ENCODE data around the gene MRPS18A. TPM values are rescaled to one million over a fixed set of nuclear protein-coding genes. Genes with fewer than 3 reads are reported as not detected.

Gene MRPS18A
- total RNA-seq, 1 donor from 2014 or later: 79.5 TPM

- FAIRE-seq (no peak), DNase-seq (ENCODE audit: low read depth) (no peak)
- H3K4me3 ChIP-seq (ENCODE audit: low read depth, low read length): no peak overlapping the region
- H3K27me3 ChIP-seq (ENCODE audit: control insufficient read depth, insufficient read depth, low read length): no peaks in the 10 kb centered on the region
- TF ChIP-seq CTCF (IDR thresholded peaks at IDR 0.05; ENCODE audit: insufficient read depth, low read length, severe bottlenecking): no peak
- H3K36me3 ChIP-seq (ENCODE audit: control insufficient read depth, insufficient read depth, low read length): no peaks in the 10 kb centered on the region
Observed at GRCh38 chr6:43648248-43648647, 39.3 kb downstream of the MRPS18A start.

- DNase-seq (ENCODE audit: low read depth) (no peak), FAIRE-seq (no peak)
- TF ChIP-seq CTCF (IDR thresholded peaks at IDR 0.05; ENCODE audit: insufficient read depth, low read length, severe bottlenecking): no peak
- Histone ChIP-seq H3K4me3 (ENCODE audit: low read depth, low read length) (no peak overlapping the region), H3K27me3 (ENCODE audit: control insufficient read depth, insufficient read depth, low read length) (no peaks in the 10 kb centered on the region), H3K36me3 (ENCODE audit: control insufficient read depth, insufficient read depth, low read length) (no peaks in the 10 kb centered on the region)
Observed at GRCh38 chr6:43647613-43648012, 40.0 kb downstream of the MRPS18A start.

GRCh38 chr6:43645613-43645964 lies 42.0 kb downstream of the MRPS18A start:
- no peaks in the 10 kb centered on the region for H3K36me3 ChIP-seq (ENCODE audit: control insufficient read depth, insufficient read depth, low read length)
- no peaks in the 10 kb centered on the region for H3K27me3 ChIP-seq (ENCODE audit: control insufficient read depth, insufficient read depth, low read length)
- TF ChIP-seq CTCF (IDR thresholded peaks at IDR 0.05; ENCODE audit: insufficient read depth, low read length, severe bottlenecking): no peak
- DNase-seq (ENCODE audit: low read depth) (no peak), FAIRE-seq (no peak)
- peak overlapping the region; percentile 34 for H3K4me3 ChIP-seq (ENCODE audit: low read depth, low read length)

- H3K36me3 ChIP-seq (ENCODE audit: control insufficient read depth, insufficient read depth, low read length): peaks cover 3% of the 10 kb centered on the region
- H3K27me3 ChIP-seq (ENCODE audit: control insufficient read depth, insufficient read depth, low read length): no peaks in the 10 kb centered on the region
- no peak for TF ChIP-seq CTCF (IDR thresholded peaks at IDR 0.05; ENCODE audit: insufficient read depth, low read length, severe bottlenecking)
- H3K4me3 ChIP-seq (ENCODE audit: low read depth, low read length): peak within 1 kb of the TSS; percentile 34
- DNase-seq (ENCODE audit: low read depth) (peak; percentile 49), FAIRE-seq (no peak)
Observed at GRCh38 chr6:43644940-43645612, 42.5 kb downstream of the MRPS18A start, which contains the start of gene RSPH9. Gene RSPH9 (plus strand): TSS chr6:43645036. CDS start chr6:43645099, 63 bp downstream.

GRCh38 chr6:43639984-43640800 lies 47.4 kb downstream of the MRPS18A start:
- Histone ChIP-seq H3K4me3 (ENCODE audit: low read depth, low read length) (no peak overlapping the region), H3K36me3 (ENCODE audit: control insufficient read depth, insufficient read depth, low read length) (peaks cover 10% of the 10 kb centered on the region), H3K27me3 (ENCODE audit: control insufficient read depth, insufficient read depth, low read length) (no peaks in the 10 kb centered on the region)
- TF ChIP-seq CTCF (IDR thresholded peaks at IDR 0.05; ENCODE audit: insufficient read depth, low read length, severe bottlenecking): no peak
- FAIRE-seq (no peak), DNase-seq (ENCODE audit: low read depth) (no peak)

All from bronchial epithelial cell (primary cell).